Keratinocyte (primary cell): Measurements from ENCODE around the gene PIGX.

Experiments
- EZH2 ChIP-seq: IDR thresholded peaks from one replicate; pipeline ENCODE4 v1.6.1; 2012; ENCODE audit warnings: inconsistent platforms, mild to moderate bottlenecking, low read length, moderate library complexity
- TF ChIP-seq, protein P1 (sequence below), 3 experiments: IDR thresholded peaks in 1 of 3; conservative IDR thresholded peaks in 1 of 3; optimal IDR thresholded peaks in 1 of 3; 2 replicates in 2 of 3; 3 replicates in 1 of 3; pipeline versions ENCODE3 to v1.5.1; 2011; ENCODE audit warnings: low read length in 3 of 3, mild to moderate bottlenecking in 3 of 3, moderate library complexity in 2 of 3, control low read depth in 1 of 3, inconsistent platforms in 1 of 3; ENCODE audit not compliant: insufficient read depth in 2 of 3; ENCODE audit errors: extremely low read depth in 1 of 3

DNA sequence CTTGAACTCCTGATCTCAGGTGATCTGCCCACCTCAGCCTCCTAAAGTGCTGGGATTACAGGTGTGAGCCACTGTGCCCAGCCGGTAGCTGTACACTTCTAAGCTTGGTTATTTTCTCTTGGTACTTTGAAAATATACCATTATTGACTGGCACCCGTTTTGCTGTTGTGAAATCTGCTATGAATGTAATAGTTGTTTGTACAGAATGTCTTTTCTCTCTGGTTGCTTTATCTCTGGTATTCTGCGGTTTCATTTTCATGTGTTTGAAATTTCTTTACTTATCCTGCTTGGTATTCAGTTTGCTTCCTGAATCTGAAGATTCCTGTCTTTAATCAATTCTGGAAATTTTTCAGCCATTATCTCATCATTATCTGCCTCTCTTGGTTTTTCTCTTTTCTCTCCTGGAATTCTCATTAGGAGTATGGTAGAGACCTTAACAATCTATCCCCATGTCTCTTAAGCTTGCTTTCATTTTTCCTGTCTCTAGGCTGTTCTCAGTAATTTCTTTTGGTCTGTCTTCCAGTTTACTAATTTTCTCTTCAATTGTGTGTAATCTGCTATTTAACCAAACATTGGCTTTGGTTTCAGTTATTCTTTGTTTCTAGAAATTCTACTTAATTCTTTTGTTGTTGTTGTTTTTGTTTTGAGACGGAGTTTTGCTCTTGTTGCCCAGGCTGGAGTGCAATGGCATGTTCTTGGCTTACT is 24.6 kb downstream of the PIGX start:
- TF ChIP-seq, protein P1, sequence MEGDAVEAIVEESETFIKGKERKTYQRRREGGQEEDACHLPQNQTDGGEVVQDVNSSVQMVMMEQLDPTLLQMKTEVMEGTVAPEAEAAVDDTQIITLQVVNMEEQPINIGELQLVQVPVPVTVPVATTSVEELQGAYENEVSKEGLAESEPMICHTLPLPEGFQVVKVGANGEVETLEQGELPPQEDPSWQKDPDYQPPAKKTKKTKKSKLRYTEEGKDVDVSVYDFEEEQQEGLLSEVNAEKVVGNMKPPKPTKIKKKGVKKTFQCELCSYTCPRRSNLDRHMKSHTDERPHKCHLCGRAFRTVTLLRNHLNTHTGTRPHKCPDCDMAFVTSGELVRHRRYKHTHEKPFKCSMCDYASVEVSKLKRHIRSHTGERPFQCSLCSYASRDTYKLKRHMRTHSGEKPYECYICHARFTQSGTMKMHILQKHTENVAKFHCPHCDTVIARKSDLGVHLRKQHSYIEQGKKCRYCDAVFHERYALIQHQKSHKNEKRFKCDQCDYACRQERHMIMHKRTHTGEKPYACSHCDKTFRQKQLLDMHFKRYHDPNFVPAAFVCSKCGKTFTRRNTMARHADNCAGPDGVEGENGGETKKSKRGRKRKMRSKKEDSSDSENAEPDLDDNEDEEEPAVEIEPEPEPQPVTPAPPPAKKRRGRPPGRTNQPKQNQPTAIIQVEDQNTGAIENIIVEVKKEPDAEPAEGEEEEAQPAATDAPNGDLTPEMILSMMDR (optimal IDR thresholded peaks at IDR 0.05 in 1 of 3, IDR thresholded peaks at IDR 0.05 in 1 of 3, conservative IDR thresholded peaks at IDR 0.05 in 1 of 3; ENCODE audit: extremely low read depth in 1 of 3, insufficient read depth in 2 of 3, low read length in 3 of 3), result no peak
- no peak for TF ChIP-seq EZH2
